Upper lobe of right lung (tissue), 1 donor: ENCODE data around the gene CYP2S1. TPM values are rescaled to one million over a fixed set of nuclear protein-coding genes. Genes with fewer than 3 reads are reported as not detected.
A peak's percentile ranks its signal among the peaks of the same experiment; 100 is the strongest.
"Not testable (repeated sequence)": the region's sequence is repeated elsewhere in the genome, so short reads cannot be mapped to it uniquely, and the experiment has no call there.

Source experiments
- ATAC-seq: fragments of 200-7000 bp; cut with Tn5 transposase; one replicate; pipeline ENCODE4 v1.9.1; 2020; ENCODE audit warnings: mild to moderate bottlenecking, moderate library complexity
- DNase-seq: peaks from one replicate; pipeline ENCODE4 v3.0.0-alpha.2; 2020
- H3K27ac ChIP-seq: fragments of 200-600 bp; one replicate; pipeline ENCODE4 v1.8.0; 2022
- H3K27me3 ChIP-seq: fragments of 200-600 bp; one replicate; pipeline ENCODE4 v1.8.0; 2022; ENCODE audit warnings: mild to moderate bottlenecking
- H3K36me3 ChIP-seq: fragments of 200-600 bp; one replicate; pipeline ENCODE4 v1.8.0; 2022
- H3K4me1 ChIP-seq: fragments of 200-600 bp; one replicate; pipeline ENCODE4 v1.8.0; 2022
- H3K4me3 ChIP-seq: fragments of 200-600 bp; one replicate; pipeline ENCODE4 v1.8.0; 2022; ENCODE audit warnings: mild to moderate bottlenecking
- H3K9me3 ChIP-seq: fragments of 200-600 bp; one replicate; pipeline ENCODE4 v1.8.0; 2022
- CTCF ChIP-seq: fragments of 200-600 bp; IDR thresholded peaks from one replicate; pipeline ENCODE4 v1.8.0; 2022; ENCODE audit warnings: antibody characterized with exemption
- intact Hi-C: fragments of 100-400 bp; cut with DNase I; formaldehyde crosslinking; loops from one replicate; pipeline ENCODE4 v1.11.0; 2022
- total RNA-seq: library from RNA; stranded (reverse); fragmentation: NEBNext Ultra II Directional; extraction: Animal tissue kit (Norgen Biotek cat#: 25700); gene quantifications from one replicate; pipeline ENCODE4 v1.2.1, GENCODE V29; 2021
- donor health status: DM: no; HTN: yes; CAD: no; lungs with severe emphysema.

CYP2S1 gene
- total RNA-seq, 1 donor from 2014 or later, result 11.1 TPM

GRCh38 chr19:41226053-41226873, 33.2 kb downstream of the CYP2S1 start:
- peak overlapping the region; percentile 83 for H3K27ac ChIP-seq
- no peaks in the 10 kb centered on the region for H3K27me3 ChIP-seq
- peak; percentile 9 for TF ChIP-seq CTCF
- H3K36me3 ChIP-seq, result no peaks in the 10 kb centered on the region
- peak; percentile 85 for DNase-seq
- ATAC-seq, result peak; percentile 79
- intact Hi-C loops, result no loop called here
- no peaks in the 10 kb centered on the region for H3K9me3 ChIP-seq
- H3K4me1 ChIP-seq, result peaks cover 14% of the 10 kb centered on the region
- peak overlapping the region; percentile 52 for H3K4me3 ChIP-seq

- Histone ChIP-seq H3K27me3 (no peaks in the 10 kb centered on the region), H3K4me1 (peaks cover 14% of the 10 kb centered on the region), H3K27ac (peak overlapping the region; percentile 83), H3K4me3 (peak overlapping the region; percentile 52), H3K36me3 (no peaks in the 10 kb centered on the region), H3K9me3 (no peaks in the 10 kb centered on the region)
- TF ChIP-seq CTCF, result no peak
- intact Hi-C loops, result no loop called here
- DNase-seq, result no peak
- ATAC-seq, result no peak
These were observed 33.9 kb downstream of the CYP2S1 start for GRCh38 chr19:41226874-41227390.

- no peaks in the 10 kb centered on the region for H3K27me3 ChIP-seq
- intact Hi-C loops, result no loop called here
- no peak for TF ChIP-seq CTCF
These were observed 35.5 kb downstream of the CYP2S1 start for GRCh38 chr19:41228486-41228885.

GRCh38 chr19:41229338-41229737, 36.3 kb downstream of the CYP2S1 start:
- DNase-seq, H3K4me3 ChIP-seq, H3K9me3 ChIP-seq, ATAC-seq, H3K27me3 ChIP-seq, H3K36me3 ChIP-seq, H3K27ac ChIP-seq, intact Hi-C loops: not testable (repeated sequence)
- peaks cover 14% of the 10 kb centered on the region for H3K4me1 ChIP-seq

More at GRCh38 chr19:41228486-41228885, 35.5 kb downstream of the CYP2S1 start:
- no peak for ATAC-seq
- no peak overlapping the region for H3K4me3 ChIP-seq
- no peaks in the 10 kb centered on the region for H3K9me3 ChIP-seq
- no peak overlapping the region for H3K27ac ChIP-seq
- peaks cover 14% of the 10 kb centered on the region for H3K4me1 ChIP-seq
- H3K36me3 ChIP-seq, result no peaks in the 10 kb centered on the region
- DNase-seq, result no peak

- intact Hi-C loops, result no loop called here
- DNase-seq, result no peak
- H3K27ac ChIP-seq, result no peak overlapping the region
These were observed 37.2 kb downstream of the CYP2S1 start for GRCh38 chr19:41230067-41230857.

More at GRCh38 chr19:41230067-41230857, 37.2 kb downstream of the CYP2S1 start:
- Histone ChIP-seq H3K27me3 (no peaks in the 10 kb centered on the region), H3K36me3 (peaks cover 3% of the 10 kb centered on the region), H3K4me1 (peaks cover 14% of the 10 kb centered on the region), H3K4me3 (no peak overlapping the region), H3K9me3 (no peaks in the 10 kb centered on the region)
- no peak for ATAC-seq
- TF ChIP-seq CTCF, result no peak
